Adipose tissue (tissue), 3 donors: Measurements from ENCODE around the gene COX19. TPM values are rescaled to one million over a fixed set of nuclear protein-coding genes. Genes with fewer than 3 reads are reported as not detected.

Experiments used
- H3K27ac ChIP-seq: one replicate; pipeline ENCODE4 v1.5.1; 2013; ENCODE audit warnings: low read depth, low read length
- WGBS, 3 donors: extraction: QIAGEN DNeasy Blood & Tissue Kit; methylation state at CpG; one replicate each; pipeline ENCODE4 v1.1.7; 2013; 5-methylcytosine and 5-hydroxymethylcytosine counted together
- polyA plus RNA-seq, 3 donors: library from polyadenylated mRNA; stranded (reverse); fragments of 200-250 nt; gene quantifications; one replicate each; pipeline ENCODE4 v1.2.3, GENCODE V29; 2013
- donor health status: healthy with polysubstance abuse.
- donor health status: Bipolar disorder and iron deficiency.
- donor health status: healthy.

COX19 gene
- polyA plus RNA-seq, 3 donors: 3.7 to 5.1 (median 4.8) TPM

GRCh38 chr7:923108-924041 is 52.0 kb downstream of the COX19 start:
- no peak overlapping the region for H3K27ac ChIP-seq

GRCh38 chr7:922334-923107 is 52.8 kb downstream of the COX19 start:
- no peak overlapping the region for H3K27ac ChIP-seq
- 46 to 72% (median 51%) methylated on average over 29 of the region's 29 CpGs for WGBS, 3 donors

More at GRCh38 chr7:923108-924041, 52.0 kb downstream of the COX19 start:
- WGBS, 3 donors: 41 to 75% (median 41%) methylated on average over 35 to 40 of the region's 40 CpGs

GRCh38 chr7:921581-922333 is 53.6 kb downstream of the COX19 start:
- H3K27ac ChIP-seq: no peak overlapping the region
- WGBS, 3 donors: 56 to 80% (median 59%) methylated on average over 36 of the region's 36 CpGs

GRCh38 chr7:921071-921461 is 54.3 kb downstream of the COX19 start:
- WGBS, 3 donors: 95 to 98% (median 95%) methylated on average over 15 of the region's 15 CpGs
- no peak overlapping the region for H3K27ac ChIP-seq

GRCh38 chr7:920351-921070 is 54.8 kb downstream of the COX19 start:
- H3K27ac ChIP-seq: no peak overlapping the region
- 78 to 86% (median 80%) methylated on average over 33 to 40 of the region's 40 CpGs for WGBS, 3 donors

GRCh38 chr7:919924-920341 is 55.4 kb downstream of the COX19 start:
- no peak overlapping the region for H3K27ac ChIP-seq

GRCh38 chr7:919114-919442 is 56.3 kb downstream of the COX19 start:
- no peak overlapping the region for H3K27ac ChIP-seq
- 87 to 92% (median 90%) methylated on average over 13 of the region's 13 CpGs for WGBS, 3 donors

More at GRCh38 chr7:919924-920341, 55.4 kb downstream of the COX19 start:
- WGBS, 3 donors: 79 to 95% (median 83%) methylated on average over 19 to 26 of the region's 26 CpGs

GRCh38 chr7:918441-919113 is 56.8 kb downstream of the COX19 start:
- no peak overlapping the region for H3K27ac ChIP-seq
- WGBS, 3 donors: 74 to 92% (median 75%) methylated on average over 18 to 21 of the region's 21 CpGs

- 83 to 93% (median 90%) methylated on average over 9 of the region's 9 CpGs for WGBS, 3 donors
- no peak overlapping the region for H3K27ac ChIP-seq
Observed at GRCh38 chr7:918118-918425, 57.3 kb downstream of the COX19 start.

- WGBS, 3 donors: 82 to 88% (median 88%) methylated on average over 26 to 29 of the region's 33 CpGs
Observed at GRCh38 chr7:917255-918117, 57.9 kb downstream of the COX19 start.

GRCh38 chr7:916291-916941 is 58.9 kb downstream of the COX19 start:
- no peak overlapping the region for H3K27ac ChIP-seq
- WGBS, 3 donors: 48 to 52% (median 50%) methylated on average over 16 to 17 of the region's 17 CpGs

More at GRCh38 chr7:917255-918117, 57.9 kb downstream of the COX19 start:
- H3K27ac ChIP-seq: no peak overlapping the region

Other genes starting within 250 kb of the COX19 start
- 10 to 100 TPM; 11.0 to 14.6 (median 11.8) TPM for gene DNAAF5, start 248.8 kb downstream of the COX19 start, polyA plus RNA-seq
- gene PRKAR1B, start 248.3 kb downstream of the COX19 start, polyA plus RNA-seq: 10 to 100 TPM in 2 of 3 donors, 1 to 10 TPM in 1; 4.0 to 10.2 (median 10.1) TPM
- gene SUN1, start 143.1 kb downstream of the COX19 start, polyA plus RNA-seq: 100 to 1,000 TPM in 1 of 3 donors, 10 to 100 TPM in 2; 46.9 to 108 (median 73.0) TPM
- 10 to 100 TPM; 27.7 to 35.9 (median 35.4) TPM for gene GET4, start 99.0 kb downstream of the COX19 start, polyA plus RNA-seq
- gene ADAP1, start 20.9 kb downstream of the COX19 start, polyA plus RNA-seq: 10 to 100 TPM in 1 of 3 donors, 1 to 10 TPM in 2; 8.7 to 11.7 (median 9.8) TPM
- under 1 TPM in 1 of 3 donors, not detected in 2; 0.06 TPM for gene CYP2W1, start 7.6 kb upstream of the COX19 start, polyA plus RNA-seq
- gene GPR146, start 69.0 kb upstream of the COX19 start, polyA plus RNA-seq: 10 to 100 TPM; 18.4 to 71.2 (median 41.9) TPM
- 10 to 100 TPM in 1 of 3 donors, 1 to 10 TPM in 2; 1.5 to 11.1 (median 9.9) TPM for gene GPER1, start 112.6 kb upstream of the COX19 start, polyA plus RNA-seq
- 10 to 100 TPM; 35.0 to 49.8 (median 36.9) TPM for gene ZFAND2A, start 184.6 kb upstream of the COX19 start, polyA plus RNA-seq